ENCODE data around the gene SPDYE6. TPM values are rescaled to one million over a fixed set of nuclear protein-coding genes. Genes with fewer than 3 reads are reported as not detected.
"Not testable (repeated sequence)": the region's sequence is repeated elsewhere in the genome, so short reads cannot be mapped to it uniquely, and the experiment has no call there.

SPDYE6 gene
- total RNA-seq, 4 donors from 2014 or later, result not detected

- Histone ChIP-seq H3K27ac (no peak overlapping the region), H3K36me3 (peaks cover 0 to 43% (median 0%) of the 10 kb centered on the region in 3 donors), H3K27me3 (no peaks in the 10 kb centered on the region), H3K9me3 (no peaks in the 10 kb centered on the region), H3K4me1 (peaks cover 0 to 8% (median 0%) of the 10 kb centered on the region in 4 donors), H3K4me3 (no peak overlapping the region)
- TF ChIP-seq EP300 (IDR thresholded peaks at IDR 0.05) (no peak), CTCF (IDR thresholded peaks at IDR 0.05) (peak; percentile 86 to 93 (median 91))
- peak; percentile 64 to 83 for DNase-seq (ENCODE audit: low spot score in 2 of 2)
- 87 to 88% methylated on average over 8 of the region's 12 CpGs for WGBS, 2 donors
Measured at GRCh38 chr7:102390697-102391484, 34.6 kb upstream of the SPDYE6 start.

DNA sequence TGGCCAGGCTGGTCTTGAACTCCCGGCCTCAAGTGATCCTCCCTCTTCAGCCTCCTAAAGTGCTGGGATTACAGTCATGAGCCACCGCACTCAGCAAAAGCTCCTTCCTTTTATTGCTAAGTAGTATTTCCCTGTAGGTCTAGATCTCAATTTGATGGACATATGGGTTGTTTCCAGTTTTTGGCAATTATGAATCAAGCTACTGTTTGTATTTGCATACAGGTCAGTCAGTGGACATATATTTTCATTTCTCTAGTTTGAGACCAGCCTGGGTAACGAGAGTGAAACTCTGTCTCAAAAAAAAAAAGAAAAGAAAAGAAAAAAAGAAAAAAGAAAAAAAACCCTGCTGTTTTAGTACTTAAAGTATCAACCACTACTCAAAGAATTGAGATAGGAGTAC, 33.6 kb upstream of the SPDYE6 start:
- DNase-seq (ENCODE audit: low spot score in 2 of 2), result no peak
- Histone ChIP-seq H3K27ac (no peak overlapping the region), H3K27me3 (no peaks in the 10 kb centered on the region), H3K4me1 (peaks cover 0 to 3% (median 0%) of the 10 kb centered on the region in 4 donors), H3K36me3 (peaks cover 0 to 51% (median 0%) of the 10 kb centered on the region in 3 donors), H3K9me3 (no peaks in the 10 kb centered on the region), H3K4me3 (no peak overlapping the region)
- 75 to 85% methylated on average over 3 of the region's 3 CpGs for WGBS, 2 donors
- no peak for TF ChIP-seq POLR2A (IDR thresholded peaks at IDR 0.05)
- TF ChIP-seq CTCF (IDR thresholded peaks at IDR 0.05), result no peak
- no peak for TF ChIP-seq EP300 (IDR thresholded peaks at IDR 0.05)

- Histone ChIP-seq H3K4me3 (no peak overlapping the region), H3K27me3 (no peaks in the 10 kb centered on the region), H3K36me3 (peaks cover 0 to 64% (median 0%) of the 10 kb centered on the region in 3 donors), H3K4me1 (peaks cover 0 to 3% (median 0%) of the 10 kb centered on the region in 4 donors), H3K27ac (no peak overlapping the region), H3K9me3 (no peaks in the 10 kb centered on the region)
- TF ChIP-seq POLR2A (IDR thresholded peaks at IDR 0.05) (no peak), EP300 (IDR thresholded peaks at IDR 0.05) (no peak), CTCF (IDR thresholded peaks at IDR 0.05) (no peak)
- no peak for DNase-seq (ENCODE audit: low spot score in 2 of 2)
- WGBS, 2 donors, result 69 to 70% methylated on average over 6 of the region's 6 CpGs
Measured at GRCh38 chr7:102387064-102387463, 30.8 kb upstream of the SPDYE6 start.

DNA sequence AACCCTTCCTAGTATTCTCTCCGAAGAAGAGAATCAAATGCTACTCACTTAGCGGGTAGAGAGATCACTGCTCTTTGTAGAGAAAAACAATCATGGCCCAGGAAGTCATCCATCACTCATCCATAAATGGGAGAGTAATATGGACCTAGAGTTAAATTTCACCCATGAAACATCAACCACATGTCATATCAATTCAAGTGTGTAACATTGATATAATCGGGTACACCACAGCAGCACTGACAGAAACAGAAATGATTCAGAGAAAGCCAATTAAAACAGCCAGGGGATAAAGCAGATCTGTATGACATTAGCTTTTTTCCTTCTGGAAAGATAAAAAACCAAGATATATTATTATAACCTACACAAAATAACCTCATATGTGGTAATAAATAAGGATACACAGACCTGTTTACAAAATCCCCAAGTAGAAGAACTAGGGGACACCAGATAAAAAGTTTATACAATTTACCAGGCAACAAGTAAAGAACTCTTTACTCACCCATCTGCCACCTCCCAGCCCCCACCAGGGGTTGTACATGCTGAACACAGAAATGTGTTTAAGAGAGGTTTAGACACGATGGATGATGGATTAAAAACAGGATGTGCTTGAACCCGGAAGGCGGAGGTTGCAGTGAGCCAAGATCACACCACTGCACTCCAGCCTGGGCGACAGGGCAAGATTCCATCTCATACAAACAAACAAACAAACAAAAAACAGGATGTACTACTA, 25.6 kb upstream of the SPDYE6 start:
- not testable (repeated sequence) for H3K4me1 ChIP-seq
- H3K36me3 ChIP-seq, result peaks cover 0 to 80% (median 5%) of the 10 kb centered on the region in 3 donors
- WGBS, 2 donors, result 86 to 91% methylated on average over 6 to 7 of the region's 7 CpGs

DNA sequence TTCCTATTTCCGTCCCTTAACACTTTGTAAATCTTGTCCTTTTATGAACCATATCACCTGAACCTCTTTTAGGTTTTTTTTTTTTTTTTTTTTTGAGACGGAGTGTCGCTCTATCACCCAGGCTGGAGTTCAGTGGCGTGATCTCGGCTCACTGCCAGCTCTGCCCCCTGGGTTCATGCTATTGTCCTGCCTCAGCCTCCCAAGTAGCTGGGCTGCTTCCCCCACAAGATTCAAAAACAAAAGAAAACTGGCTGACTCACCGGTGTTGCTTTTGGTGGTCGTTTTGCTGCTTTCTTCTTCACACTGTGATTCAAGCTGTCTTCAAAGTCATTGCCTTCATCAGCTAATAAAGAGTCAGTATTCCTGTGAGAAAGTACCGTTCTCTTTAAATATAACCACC, 24.6 kb upstream of the SPDYE6 start:
- 60% methylated on average over 8 of the region's 8 CpGs for WGBS, 2 donors
- not testable (repeated sequence) for H3K4me1 ChIP-seq; H3K27me3 ChIP-seq; DNase-seq (ENCODE audit: low spot score in 2 of 2); H3K27ac ChIP-seq; H3K4me3 ChIP-seq; H3K9me3 ChIP-seq
- peaks cover 0 to 79% (median 5%) of the 10 kb centered on the region in 3 donors for H3K36me3 ChIP-seq

More for the DNA sequence above, 25.6 kb upstream of the SPDYE6 start:
- H3K4me3 ChIP-seq; DNase-seq (ENCODE audit: low spot score in 2 of 2); H3K9me3 ChIP-seq; H3K27me3 ChIP-seq; H3K27ac ChIP-seq: not testable (repeated sequence)

GRCh38 chr7:102376964-102377466, 20.8 kb upstream of the SPDYE6 start:
- TF ChIP-seq EP300 (IDR thresholded peaks at IDR 0.05), result no peak
- Histone ChIP-seq H3K36me3 (peaks cover 0 to 52% (median 5%) of the 10 kb centered on the region in 3 donors), H3K27ac (no peak overlapping the region), H3K4me1 (no peaks in the 10 kb centered on the region), H3K4me3 (no peak overlapping the region), H3K9me3 (no peaks in the 10 kb centered on the region), H3K27me3 (no peaks in the 10 kb centered on the region)
- 88 to 95% methylated on average over 6 of the region's 6 CpGs for WGBS, 2 donors
- no peak for DNase-seq (ENCODE audit: low spot score in 2 of 2)

GRCh38 chr7:102372796-102373195, 16.6 kb upstream of the SPDYE6 start:
- peaks cover 0 to 31% (median 5%) of the 10 kb centered on the region in 3 donors for H3K36me3 ChIP-seq
- DNase-seq (ENCODE audit: low spot score in 2 of 2); H3K27ac ChIP-seq; H3K27me3 ChIP-seq; H3K4me3 ChIP-seq; H3K9me3 ChIP-seq; H3K4me1 ChIP-seq: not testable (repeated sequence)
- 68 to 81% methylated on average over 2 of the region's 2 CpGs for WGBS, 2 donors

- not testable (repeated sequence) for H3K4me3 ChIP-seq; H3K27ac ChIP-seq; DNase-seq (ENCODE audit: low spot score in 2 of 2); H3K4me1 ChIP-seq; H3K9me3 ChIP-seq; H3K27me3 ChIP-seq
- H3K36me3 ChIP-seq, result peaks cover 0 to 15% (median 0%) of the 10 kb centered on the region in 3 donors
Measured at GRCh38 chr7:102370038-102370437, 13.8 kb upstream of the SPDYE6 start.

- not testable (repeated sequence) for H3K9me3 ChIP-seq; DNase-seq (ENCODE audit: low spot score in 2 of 2); H3K4me1 ChIP-seq; H3K4me3 ChIP-seq; H3K27me3 ChIP-seq; H3K27ac ChIP-seq
- WGBS, 2 donors, result 72 to 79% methylated on average over 7 of the region's 7 CpGs
- peaks cover 0 to 12% (median 0%) of the 10 kb centered on the region in 3 donors for H3K36me3 ChIP-seq
Measured at GRCh38 chr7:102365390-102365789, 9.1 kb upstream of the SPDYE6 start.
